ENCODE results near the gene DGKD.

GRCh38 chr2:233468047-233468740 is 113.9 kb downstream of the DGKD start:
- TF ChIP-seq CTCF (conservative IDR thresholded peaks at IDR 0.05; ENCODE audit: low read length): no peak
- TF ChIP-seq EZH2phosphoT487 (IDR thresholded peaks at IDR 0.05; ENCODE audit: borderline replicate concordance): no peak

All from Loucy (cell line).